ENCODE measurements around the gene PANK4. TPM values are rescaled to one million over a fixed set of nuclear protein-coding genes. Genes with fewer than 3 reads are reported as not detected.

The PANK4 gene
- total RNA-seq, 4 donors from 2014 or later, result 29.3 to 39.9 (median 38.0) TPM

GRCh38 chr1:2561898-2562895 is 35.8 kb upstream of the PANK4 start:
- no peak for DNase-seq
- Histone ChIP-seq H3K27ac (no peak overlapping the region), H3K36me3 (no peaks in the 10 kb centered on the region), H3K9me3 (no peaks in the 10 kb centered on the region), H3K27me3 (no peaks in the 10 kb centered on the region), H3K4me1 (peaks cover 2 to 8% of the 10 kb centered on the region in 2 donors), H3K4me3 (replicated peaks in 1 of 3) (no peak overlapping the region)
- WGBS, 2 donors, result 92 to 96% methylated on average over 12 to 18 of the region's 24 CpGs
- intact Hi-C loops (cut with DNase I), result no loop called here
- TF ChIP-seq POLR2A (IDR thresholded peaks at IDR 0.05), result no peak
- TF ChIP-seq CTCF (IDR thresholded peaks at IDR 0.05), result peak in 1 of 6 experiments; percentile 27

GRCh38 chr1:2561446-2561845 is 35.0 kb upstream of the PANK4 start:
- Histone ChIP-seq H3K36me3 (no peaks in the 10 kb centered on the region), H3K27ac (no peak overlapping the region), H3K27me3 (no peaks in the 10 kb centered on the region), H3K4me1 (peaks cover 5 to 14% of the 10 kb centered on the region in 2 donors), H3K9me3 (no peaks in the 10 kb centered on the region), H3K4me3 (replicated peaks in 1 of 3) (no peak overlapping the region)
- intact Hi-C loops (cut with DNase I), result no loop called here
- DNase-seq, result no peak
- 86 to 89% methylated on average over 8 to 11 of the region's 11 CpGs for WGBS, 2 donors
- no peak for TF ChIP-seq POLR2A (IDR thresholded peaks at IDR 0.05)
- TF ChIP-seq CTCF (IDR thresholded peaks at IDR 0.05), result no peak

GRCh38 chr1:2560299-2561073 is 34.1 kb upstream of the PANK4 start:
- WGBS, 2 donors, result 94% methylated on average over 9 to 15 of the region's 15 CpGs
- intact Hi-C loops (cut with DNase I), result no loop called here
- peaks cover 6 to 18% of the 10 kb centered on the region in 2 donors for H3K4me1 ChIP-seq
- DNase-seq, result no peak
- H3K36me3 ChIP-seq, result no peaks in the 10 kb centered on the region
- H3K27ac ChIP-seq, result no peak overlapping the region
- H3K4me3 ChIP-seq (replicated peaks in 1 of 3), result no peak overlapping the region
- no peak for TF ChIP-seq POLR2A (IDR thresholded peaks at IDR 0.05)
- TF ChIP-seq CTCF (IDR thresholded peaks at IDR 0.05), result no peak
- no peaks in the 10 kb centered on the region for H3K9me3 ChIP-seq
- H3K27me3 ChIP-seq, result no peaks in the 10 kb centered on the region

GRCh38 chr1:2559509-2560298 is 33.3 kb upstream of the PANK4 start:
- Histone ChIP-seq H3K9me3 (no peaks in the 10 kb centered on the region), H3K27me3 (no peaks in the 10 kb centered on the region), H3K4me1 (peaks cover 9 to 24% of the 10 kb centered on the region in 2 donors), H3K36me3 (no peaks in the 10 kb centered on the region), H3K4me3 (replicated peaks in 1 of 3) (no peak overlapping the region), H3K27ac (no peak overlapping the region)
- no peak for DNase-seq
- intact Hi-C loops (cut with DNase I), result no loop called here
- whole genome bisulfite sequencing, 2 donors, result 81 to 92% methylated on average over 14 to 23 of the region's 35 CpGs
- no peak for TF ChIP-seq POLR2A (IDR thresholded peaks at IDR 0.05)
- no peak for TF ChIP-seq CTCF (IDR thresholded peaks at IDR 0.05)

Measured in thyroid gland (tissue), 4 donors.